NT2/D1 (cell line): ENCODE data around the gene CP.
"Not testable (repeated sequence)": the region's sequence is repeated elsewhere in the genome, so short reads cannot be mapped to it uniquely, and the experiment has no call there.

Source experiments
- SUZ12 ChIP-seq: IDR thresholded peaks from 2 replicates; pipeline ENCODE4 v1.6.1; 2011; ENCODE audit not compliant: insufficient read length, insufficient read depth; ENCODE audit errors: extremely low read depth
- YY1 ChIP-seq: IDR thresholded peaks from 2 replicates; pipeline ENCODE4 v1.6.1; 2011; ENCODE audit not compliant: insufficient read length, insufficient read depth
- ZNF274 ChIP-seq: IDR thresholded peaks from 2 replicates; pipeline ENCODE4 v1.6.1; 2011; ENCODE audit warnings: mild to moderate bottlenecking, low read depth, low read length

GRCh38 chr3:149238268-149238667 lies 16.6 kb upstream of the CP start:
- not testable (repeated sequence) for TF ChIP-seq YY1, ZNF274, SUZ12
